Neuronal stem cell (in vitro differentiated cells): ENCODE results near the gene CTCF.

ENCODE experiments used
- DNase-seq: peaks from one replicate; pipeline ENCODE4 v3.0.0-alpha.2; 2013; ENCODE audit warnings: low spot score
- H2AFZ ChIP-seq: one replicate; pipeline ENCODE4 v1.6.1; 2013; ENCODE audit warnings: mild to moderate bottlenecking, low read length, inconsistent platforms
- H2AK5ac ChIP-seq: 2 replicates; pipeline ENCODE4 v1.6.1; 2013; ENCODE audit warnings: low read depth, mild to moderate bottlenecking, inconsistent platforms, low read length, moderate library complexity, mixed read lengths
- H2BK120ac ChIP-seq: 2 replicates; pipeline ENCODE4 v1.6.1; 2013; ENCODE audit warnings: low read depth, mild to moderate bottlenecking, inconsistent platforms, low read length, moderate library complexity, mixed read lengths
- H2BK12ac ChIP-seq: one replicate; pipeline ENCODE4 v1.6.1; 2013; ENCODE audit warnings: low read length, inconsistent platforms
- H2BK15ac ChIP-seq: 2 replicates; pipeline ENCODE4 v1.6.1; 2013; ENCODE audit warnings: mild to moderate bottlenecking, low read length, inconsistent platforms, mixed read lengths
- H2BK5ac ChIP-seq: one replicate; pipeline ENCODE4 v1.6.1; 2013; ENCODE audit warnings: inconsistent platforms, mild to moderate bottlenecking, low read length, moderate library complexity
- H3K14ac ChIP-seq: one replicate; pipeline ENCODE4 v1.6.1; 2013; ENCODE audit warnings: low read length, inconsistent platforms
- H3K18ac ChIP-seq: 2 replicates; pipeline ENCODE4 v1.6.1; 2013; ENCODE audit warnings: low read length, inconsistent platforms
- H3K23ac ChIP-seq: 2 replicates; pipeline ENCODE4 v1.6.1; 2013; ENCODE audit warnings: low read depth, mild to moderate bottlenecking, mixed read lengths, low read length, inconsistent platforms; ENCODE audit not compliant: poor library complexity
- H3K27ac ChIP-seq: replicated peaks from 3 replicates; pipeline ENCODE4 v1.5.1; 2013; ENCODE audit warnings: low read length, inconsistent platforms
- H3K27me3 ChIP-seq, 3 experiments: 2 replicates each; pipeline ENCODE4 v1.6.1; 2013; ENCODE audit warnings: low read length in 3 of 3, mild to moderate bottlenecking in 2 of 3, inconsistent platforms in 1 of 3, low read depth in 1 of 3, mixed read lengths in 1 of 3, moderate library complexity in 1 of 3; ENCODE audit not compliant: control insufficient read depth in 3 of 3, insufficient read depth in 3 of 3
- H3K36me3 ChIP-seq, 2 donors: replicated peaks in 1 of 2; 2 replicates each; pipeline ENCODE4 v1.6.1; 2013; ENCODE audit warnings: low read length in 2 of 2; ENCODE audit not compliant: control insufficient read depth in 2 of 2, insufficient read depth in 2 of 2
- H3K4ac ChIP-seq: 2 replicates; pipeline ENCODE4 v1.6.1; 2013; ENCODE audit warnings: inconsistent platforms, mild to moderate bottlenecking, low read length, moderate library complexity
- H3K4me1 ChIP-seq, 2 donors: 1 replicate in 1 of 2; 2 replicates in 1 of 2; pipeline ENCODE4 v1.6.1; 2013; ENCODE audit warnings: low read length in 2 of 2, low read depth in 1 of 2; ENCODE audit not compliant: control insufficient read depth in 2 of 2, insufficient read depth in 1 of 2
- H3K4me2 ChIP-seq: one replicate; pipeline ENCODE4 v1.6.1; 2013; ENCODE audit warnings: mild to moderate bottlenecking, low read length, inconsistent platforms; ENCODE audit not compliant: insufficient read depth, poor library complexity, severe bottlenecking
- H3K4me3 ChIP-seq, 2 donors: 2 replicates each; pipeline ENCODE4 v1.5.1; 2013; ENCODE audit warnings: low read length in 2 of 2, mild to moderate bottlenecking in 2 of 2, inconsistent platforms in 1 of 2, moderate library complexity in 1 of 2
- H3K79me1 ChIP-seq: one replicate; pipeline ENCODE4 v1.6.1; 2013; ENCODE audit warnings: low read depth, mild to moderate bottlenecking, inconsistent platforms, low read length, moderate library complexity
- H3K9ac ChIP-seq: one replicate; pipeline ENCODE4 v1.6.1; 2013; ENCODE audit warnings: mild to moderate bottlenecking, low read depth, low read length, inconsistent platforms; ENCODE audit not compliant: poor library complexity
- H3K9me3 ChIP-seq, 2 donors: replicated peaks in 1 of 2; 2 replicates each; pipeline versions ENCODE3 to v1.6.1; 2013; ENCODE audit warnings: low read length in 2 of 2, mild to moderate bottlenecking in 2 of 2, inconsistent platforms in 1 of 2, low read depth in 1 of 2, mixed read lengths in 1 of 2, moderate library complexity in 1 of 2; ENCODE audit not compliant: control insufficient read depth in 2 of 2, insufficient read depth in 1 of 2
- H4K8ac ChIP-seq: one replicate; pipeline ENCODE4 v1.6.1; 2013; ENCODE audit warnings: low read depth, mild to moderate bottlenecking, inconsistent platforms, low read length, moderate library complexity
- H4K91ac ChIP-seq: one replicate; pipeline ENCODE4 v1.6.1; 2013; ENCODE audit warnings: low read length, low read depth, mild to moderate bottlenecking, inconsistent platforms; ENCODE audit not compliant: poor library complexity
- whole genome bisulfite sequencing, 2 donors: extraction: QIAGEN DNeasy Blood & Tissue Kit; methylation state at CpG; one replicate each; pipeline ENCODE4 v1.1.7; 2013; ENCODE audit warnings: missing lambda C conversion rate in 2 of 2, mixed read lengths in 1 of 2; ENCODE audit not compliant: insufficient read length in 2 of 2, insufficient replicate concordance in 1 of 2; ENCODE audit errors: extremely low coverage in 2 of 2; 5-methylcytosine and 5-hydroxymethylcytosine counted together

CTCF gene

DNA sequence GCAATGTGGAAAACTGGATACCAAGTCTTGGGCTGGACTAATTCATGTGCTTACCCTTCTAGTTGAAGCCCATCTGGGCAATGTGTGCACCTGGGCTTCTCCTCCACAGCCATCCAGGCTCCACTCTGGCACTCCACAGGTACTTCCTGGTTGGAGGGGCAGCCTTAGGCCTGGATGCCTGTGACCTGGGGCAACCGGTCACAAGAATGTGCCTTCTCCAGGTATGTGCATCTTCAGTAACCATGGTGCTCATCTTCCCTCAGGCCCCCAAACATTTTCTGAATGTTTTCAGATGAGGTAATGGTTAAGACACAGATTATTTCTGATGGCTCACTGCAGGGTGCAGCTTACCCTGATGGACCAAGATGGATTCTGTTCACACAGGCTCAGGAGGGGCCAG, 115.4 kb downstream of the CTCF start:
- no peaks in the 10 kb centered on the region for H3K9me3 ChIP-seq

DNA sequence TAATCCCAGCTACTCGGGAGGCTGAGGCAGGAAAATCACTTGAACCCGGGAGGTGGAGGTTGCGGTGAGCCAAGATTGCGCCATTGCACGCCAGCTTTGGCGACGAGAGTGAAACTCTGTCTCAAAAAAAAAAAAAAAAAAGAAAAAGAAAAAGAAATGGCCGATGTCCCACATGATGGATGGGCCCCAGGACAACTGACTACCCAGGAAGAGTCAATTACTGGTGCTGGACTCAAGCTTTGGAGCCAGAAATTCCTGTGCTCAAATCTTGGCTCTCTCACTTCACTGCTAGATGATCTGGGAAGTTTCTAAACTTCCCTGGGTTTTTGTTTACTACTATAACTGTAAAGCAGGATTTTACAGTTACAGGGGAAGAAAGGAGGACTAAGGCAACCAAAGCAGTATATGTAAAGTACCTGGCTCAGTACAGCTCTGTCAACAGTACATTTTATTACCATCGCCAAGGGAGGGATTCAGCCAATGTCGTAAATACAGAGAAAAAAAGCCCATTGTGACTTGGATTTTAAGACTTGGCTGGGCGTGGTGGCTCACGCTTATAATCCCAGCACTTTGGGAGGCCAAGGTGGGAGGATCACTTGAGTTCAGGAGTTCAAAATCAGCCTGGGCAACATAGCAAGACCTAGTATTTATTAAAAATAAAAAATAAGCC, 116.2 kb downstream of the CTCF start:
- Histone ChIP-seq H3K23ac (no peak overlapping the region), H3K4ac (no peak overlapping the region), H3K36me3 (peaks cover 29 to 50% of the 10 kb centered on the region in 2 donors), H3K4me3 (no peak overlapping the region), H3K27ac (no peak overlapping the region), H2AFZ (no peak overlapping the region), H2BK12ac (no peak overlapping the region), H2AK5ac (no peak overlapping the region), H3K27me3 (no peaks in the 10 kb centered on the region), H3K4me1 (no peaks in the 10 kb centered on the region), H3K9ac (no peak overlapping the region), H2BK5ac (no peak overlapping the region), H3K9me3 (no peaks in the 10 kb centered on the region), H2BK15ac (no peak overlapping the region), H2BK120ac (no peak overlapping the region), H3K79me1 (no peaks in the 10 kb centered on the region), H3K4me2 (no peak overlapping the region), H3K14ac (no peak overlapping the region), H4K8ac (no peak overlapping the region), H4K91ac (no peak overlapping the region), H3K18ac (no peak overlapping the region)
- WGBS, 2 donors: no CpG with 5 or more reads among the region's 12 CpGs
- DNase-seq: no peak

More for the DNA sequence above, 115.4 kb downstream of the CTCF start:
- no peak overlapping the region for H3K18ac ChIP-seq
- H2BK12ac ChIP-seq: no peak overlapping the region
- H2BK5ac ChIP-seq: no peak overlapping the region
- H3K27ac ChIP-seq: no peak overlapping the region
- no peak overlapping the region for H3K9ac ChIP-seq
- H4K8ac ChIP-seq: no peak overlapping the region
- H3K4me1 ChIP-seq: no peaks in the 10 kb centered on the region
- H2BK120ac ChIP-seq: no peak overlapping the region
- no peak overlapping the region for H3K4me3 ChIP-seq
- H3K23ac ChIP-seq: no peak overlapping the region
- H2AFZ ChIP-seq: no peak overlapping the region
- no peaks in the 10 kb centered on the region for H3K79me1 ChIP-seq
- H2AK5ac ChIP-seq: no peak overlapping the region
- H3K36me3 ChIP-seq: peaks cover 24 to 42% of the 10 kb centered on the region in 2 donors
- no peak overlapping the region for H2BK15ac ChIP-seq
- DNase-seq: no peak
- no peaks in the 10 kb centered on the region for H3K27me3 ChIP-seq
- H3K14ac ChIP-seq: no peak overlapping the region
- no CpG with 5 or more reads among the region's 1 CpG for WGBS, 2 donors
- no peak overlapping the region for H3K4ac ChIP-seq
- H3K4me2 ChIP-seq: no peak overlapping the region
- no peak overlapping the region for H4K91ac ChIP-seq

DNA sequence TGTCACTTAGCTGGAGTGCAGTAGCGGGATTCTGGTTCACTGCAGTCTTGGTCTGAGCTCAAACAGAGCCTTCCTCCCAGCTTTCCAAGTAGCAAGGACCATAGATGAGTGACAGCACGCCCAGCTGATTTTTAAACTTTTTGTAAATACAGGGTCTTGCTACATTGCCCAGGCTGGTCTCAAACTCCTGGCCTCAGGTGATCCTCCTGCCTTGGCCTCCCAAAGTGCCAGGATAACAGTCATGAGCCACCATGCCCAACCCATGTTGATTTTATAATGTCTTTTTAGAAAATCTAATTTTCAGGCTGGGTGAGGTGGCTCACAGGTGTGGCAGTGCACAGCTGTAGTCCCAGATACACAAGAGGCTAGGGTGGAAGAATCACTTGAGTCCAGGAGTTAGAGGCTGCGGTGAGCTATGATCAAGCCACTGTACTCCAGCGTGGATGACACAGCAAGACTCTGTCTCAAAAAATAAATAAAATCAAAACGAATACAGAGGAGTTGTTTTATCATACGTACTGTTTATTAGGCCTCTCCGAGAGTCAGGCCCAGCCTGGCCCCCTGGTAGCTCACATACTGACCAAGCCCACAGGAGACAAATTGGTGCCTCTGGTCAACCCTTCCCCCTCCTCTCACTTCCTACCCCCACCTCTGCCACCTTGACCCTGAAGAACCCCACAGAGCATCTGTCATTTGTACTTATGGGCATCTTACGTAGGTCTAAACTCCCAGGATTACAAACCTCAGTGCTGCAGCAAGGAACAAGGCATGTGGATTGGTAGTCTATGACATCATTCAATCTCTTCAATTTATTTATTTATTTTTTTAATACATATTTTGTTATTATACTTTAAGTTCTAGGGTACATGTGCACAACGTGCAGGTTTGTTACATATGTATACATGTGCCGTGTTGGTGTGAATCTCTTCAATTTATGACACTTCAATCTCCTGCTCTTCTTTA, 117.9 kb downstream of the CTCF start:
- H3K79me1 ChIP-seq: no peaks in the 10 kb centered on the region
- H4K91ac ChIP-seq: no peak overlapping the region
- H3K18ac ChIP-seq: no peak overlapping the region
- H3K27ac ChIP-seq: no peak overlapping the region
- H3K27me3 ChIP-seq: peaks cover 0 to 2% (median 0%) of the 10 kb centered on the region in 3 experiments
- H3K4ac ChIP-seq: no peak overlapping the region
- H2BK12ac ChIP-seq: no peak overlapping the region
- no peak overlapping the region for H2BK15ac ChIP-seq
- no peaks in the 10 kb centered on the region for H3K4me1 ChIP-seq
- H3K4me3 ChIP-seq: no peak overlapping the region
- no peak for DNase-seq
- no peaks in the 10 kb centered on the region for H3K9me3 ChIP-seq
- H4K8ac ChIP-seq: no peak overlapping the region
- H3K14ac ChIP-seq: no peak overlapping the region
- H2BK120ac ChIP-seq: no peak overlapping the region
- H3K23ac ChIP-seq: no peak overlapping the region
- no CpG with 5 or more reads among the region's 10 CpGs for WGBS, 2 donors
- H3K9ac ChIP-seq: no peak overlapping the region
- no peak overlapping the region for H2BK5ac ChIP-seq
- no peak overlapping the region for H3K4me2 ChIP-seq
- no peak overlapping the region for H2AK5ac ChIP-seq
- H3K36me3 ChIP-seq: peaks cover 31 to 59% of the 10 kb centered on the region in 2 donors
- no peak overlapping the region for H2AFZ ChIP-seq

DNA sequence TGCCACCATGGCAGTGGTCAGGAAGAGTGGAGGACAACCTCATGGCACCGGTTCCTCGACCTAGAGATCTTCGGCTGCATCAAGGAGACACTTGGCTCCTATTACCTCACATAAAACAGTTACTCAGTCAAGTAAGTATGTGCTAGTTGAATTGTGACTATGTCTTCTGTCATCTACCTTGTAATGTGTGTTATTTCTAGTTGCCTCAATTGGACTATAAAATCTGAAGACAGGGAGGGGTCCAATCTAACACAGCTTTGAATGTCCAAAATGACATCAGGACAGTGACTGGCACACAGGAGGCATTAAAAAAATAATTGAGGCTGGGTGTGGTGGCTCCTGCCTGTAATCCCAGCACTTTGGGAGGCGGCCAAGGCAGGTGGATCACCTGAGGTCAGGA, 121.4 kb downstream of the CTCF start:
- H3K27ac ChIP-seq: no peak overlapping the region
- peaks cover 0 to 2% (median 0%) of the 10 kb centered on the region in 3 experiments for H3K27me3 ChIP-seq
- H3K4me3 ChIP-seq: no peak overlapping the region
- H2BK12ac ChIP-seq: no peak overlapping the region
- no CpG with 5 or more reads among the region's 4 CpGs for WGBS, 2 donors
- H3K9ac ChIP-seq: no peak overlapping the region
- H2BK5ac ChIP-seq: no peak overlapping the region
- no peaks in the 10 kb centered on the region for H3K9me3 ChIP-seq
- no peak overlapping the region for H3K23ac ChIP-seq
- H2BK120ac ChIP-seq: no peak overlapping the region
- H4K91ac ChIP-seq: no peak overlapping the region
- H4K8ac ChIP-seq: no peak overlapping the region
- H2BK15ac ChIP-seq: no peak overlapping the region
- no peak overlapping the region for H3K4ac ChIP-seq
- H3K18ac ChIP-seq: no peak overlapping the region
- DNase-seq: no peak
- H3K4me1 ChIP-seq: no peaks in the 10 kb centered on the region
- H2AFZ ChIP-seq: no peak overlapping the region
- no peaks in the 10 kb centered on the region for H3K79me1 ChIP-seq
- no peak overlapping the region for H2AK5ac ChIP-seq
- H3K14ac ChIP-seq: no peak overlapping the region
- H3K36me3 ChIP-seq: peaks cover 26 to 52% of the 10 kb centered on the region in 2 donors
- no peak overlapping the region for H3K4me2 ChIP-seq
